ENCODE data around the gene SLC25A29. TPM values are rescaled to one million over a fixed set of nuclear protein-coding genes. Genes with fewer than 3 reads are reported as not detected.
"Not testable (repeated sequence)": the region's sequence is repeated elsewhere in the genome, so short reads cannot be mapped to it uniquely, and the experiment has no call there.

Gene SLC25A29
- total RNA-seq = 86.8 TPM

- DNase-seq (ENCODE audit: low spot score) (peak; percentile 90), ATAC-seq (peak; percentile 87)
- intact Hi-C loops (cut with DNase I) = no loop called here
Measured at GRCh38 chr14:100306101-100306997, at the start of gene SLC25A29. SLC25A29 (minus strand) TSS chr14:100306444; CDS start chr14:100306232, 212 bp downstream.

- ATAC-seq (no peak), DNase-seq (ENCODE audit: low spot score) (no peak)
Measured at GRCh38 chr14:100350986-100351385, 44.7 kb upstream of the SLC25A29 start.

GRCh38 chr14:100350276-100350926 lies 44.2 kb upstream of the SLC25A29 start:
- no peak for ATAC-seq
- DNase-seq (ENCODE audit: low spot score) = no peak
- intact Hi-C loops (cut with DNase I) = no loop called here

More at GRCh38 chr14:100350986-100351385, 44.7 kb upstream of the SLC25A29 start:
- intact Hi-C loops (cut with DNase I) = no loop called here

GRCh38 chr14:100348784-100349685 lies 42.8 kb upstream of the SLC25A29 start:
- DNase-seq (ENCODE audit: low spot score) (no peak), ATAC-seq (no peak)
- intact Hi-C loops (cut with DNase I) = no loop called here

GRCh38 chr14:100348253-100348729 lies 42.0 kb upstream of the SLC25A29 start:
- DNase-seq (ENCODE audit: low spot score) (no peak), ATAC-seq (no peak)
- intact Hi-C loops (cut with DNase I) = no loop called here

- ATAC-seq (no peak), DNase-seq (ENCODE audit: low spot score) (no peak)
- intact Hi-C loops (cut with DNase I) = no loop called here
Measured at GRCh38 chr14:100346306-100347091, 40.3 kb upstream of the SLC25A29 start.

- DNase-seq (ENCODE audit: low spot score) = no peak
- intact Hi-C loops (cut with DNase I) = no loop called here
- no peak for ATAC-seq
Measured at GRCh38 chr14:100345711-100346110, 39.5 kb upstream of the SLC25A29 start.

GRCh38 chr14:100344657-100345056 lies 38.4 kb upstream of the SLC25A29 start:
- ATAC-seq; intact Hi-C loops (cut with DNase I); DNase-seq (ENCODE audit: low spot score): not testable (repeated sequence)

GRCh38 chr14:100342826-100343225 lies 36.6 kb upstream of the SLC25A29 start:
- ATAC-seq; DNase-seq (ENCODE audit: low spot score); intact Hi-C loops (cut with DNase I): not testable (repeated sequence)

- intact Hi-C loops (cut with DNase I) = no loop called here
- ATAC-seq (no peak), DNase-seq (ENCODE audit: low spot score) (no peak)
Measured at GRCh38 chr14:100342195-100342594, 36.0 kb upstream of the SLC25A29 start.

GRCh38 chr14:100341301-100342031 lies 35.2 kb upstream of the SLC25A29 start:
- DNase-seq (ENCODE audit: low spot score) = no peak
- peak; percentile 91 for ATAC-seq
- intact Hi-C loops (cut with DNase I) = no loop called here

- ATAC-seq (no peak), DNase-seq (ENCODE audit: low spot score) (no peak)
- intact Hi-C loops (cut with DNase I) = no loop called here
Measured at GRCh38 chr14:100340423-100340813, 34.2 kb upstream of the SLC25A29 start.

GRCh38 chr14:100339766-100340422 lies 33.6 kb upstream of the SLC25A29 start:
- DNase-seq (ENCODE audit: low spot score) (no peak), ATAC-seq (no peak)
- intact Hi-C loops (cut with DNase I) = no loop called here

- no peak for ATAC-seq
- peak; percentile 47 for DNase-seq (ENCODE audit: low spot score)
- intact Hi-C loops (cut with DNase I) = no loop called here
Measured at GRCh38 chr14:100336618-100337530, 30.6 kb upstream of the SLC25A29 start.

GRCh38 chr14:100334904-100335303 lies 28.7 kb upstream of the SLC25A29 start:
- intact Hi-C loops (cut with DNase I) = no loop called here
- ATAC-seq (no peak), DNase-seq (ENCODE audit: low spot score) (no peak)

GRCh38 chr14:100333827-100334226 lies 27.6 kb upstream of the SLC25A29 start:
- intact Hi-C loops (cut with DNase I) = no loop called here
- DNase-seq (ENCODE audit: low spot score) = no peak
- no peak for ATAC-seq
